ENCODE data around the gene GPR153. TPM values are rescaled to one million over a fixed set of nuclear protein-coding genes. Genes with fewer than 3 reads are reported as not detected.
A peak's percentile ranks its signal among the peaks of the same experiment; 100 is the strongest.

Gene GPR153
- total RNA-seq, 8 experiments from 2014 or later: 13.0 to 44.0 (median 15.3) TPM

- H3K4me1 ChIP-seq (replicated peaks in 1 of 2): peaks cover 98% of the 10 kb centered on the region in 2 donors
- ATAC-seq (replicated peaks in 6 of 8): no peak
- WGBS, 10 experiments: 50% methylated on average over 1 of the region's 9 CpGs; no CpG with 5 or more reads in 9 of the 10 experiments
- in situ Hi-C loops (cut with MboI; ENCODE audit: low pct_unique_long_range_greater_than_20kb in 2 of 9, low sequenced_read_pairs in 9 of 9, unreplicated experiment in 9 of 9): no loop called here
- H3K4me3 ChIP-seq: no peak overlapping the region
- peak overlapping the region; percentile 43 to 83 for H3K27ac ChIP-seq
These were observed 11.6 kb upstream of the GPR153 start for GRCh38 chr1:6272452-6272851.

GRCh38 chr1:6271554-6271953 lies 10.7 kb upstream of the GPR153 start:
- Histone ChIP-seq H3K4me3 (no peak overlapping the region), H3K4me1 (replicated peaks in 1 of 2) (peaks cover 89 to 91% of the 10 kb centered on the region in 2 donors), H3K27ac (peak overlapping the region; percentile 77 to 83)
- ATAC-seq (replicated peaks in 6 of 8): peak in 7 of 8 experiments; percentile 2 to 55 (median 44)
- in situ Hi-C loops (cut with MboI; ENCODE audit: low pct_unique_long_range_greater_than_20kb in 2 of 9, low sequenced_read_pairs in 9 of 9, unreplicated experiment in 9 of 9): no loop called here
- 0 to 80% (median 60%) methylated on average over 1 to 7 of the region's 12 CpGs; no CpG with 5 or more reads in 5 of the 10 experiments for WGBS, 10 experiments

GRCh38 chr1:6271006-6271405 lies 10.1 kb upstream of the GPR153 start:
- peak overlapping the region; percentile 77 to 83 for H3K27ac ChIP-seq
- no peak for ATAC-seq (replicated peaks in 6 of 8)
- in situ Hi-C loops (cut with MboI; ENCODE audit: low pct_unique_long_range_greater_than_20kb in 2 of 9, low sequenced_read_pairs in 9 of 9, unreplicated experiment in 9 of 9): no loop called here
- no peak overlapping the region for H3K4me3 ChIP-seq
- WGBS, 10 experiments: 0 to 79% (median 33%) methylated on average over 1 to 4 of the region's 4 CpGs; no CpG with 5 or more reads in 2 of the 10 experiments
- H3K4me1 ChIP-seq (replicated peaks in 1 of 2): peaks cover 86 to 89% of the 10 kb centered on the region in 2 donors

GRCh38 chr1:6270401-6270800 lies 9.5 kb upstream of the GPR153 start:
- ATAC-seq (replicated peaks in 6 of 8): no peak
- in situ Hi-C loops (cut with MboI; ENCODE audit: low pct_unique_long_range_greater_than_20kb in 2 of 9, low sequenced_read_pairs in 9 of 9, unreplicated experiment in 9 of 9): no loop called here
- no peak overlapping the region for H3K4me3 ChIP-seq
- H3K27ac ChIP-seq: peak overlapping the region; percentile 77 to 83
- H3K4me1 ChIP-seq (replicated peaks in 1 of 2): peaks cover 79 to 83% of the 10 kb centered on the region in 2 donors
- 82 to 86% (median 84%) methylated on average over 1 to 7 of the region's 8 CpGs; no CpG with 5 or more reads in 7 of the 10 experiments for WGBS, 10 experiments

- in situ Hi-C loops (cut with MboI; ENCODE audit: low pct_unique_long_range_greater_than_20kb in 2 of 9, low sequenced_read_pairs in 9 of 9, unreplicated experiment in 9 of 9): no loop called here
- 0 to 61% (median 40%) methylated on average over 1 to 18 of the region's 22 CpGs; no CpG with 5 or more reads in 5 of the 10 experiments for WGBS, 10 experiments
- Histone ChIP-seq H3K4me1 (replicated peaks in 1 of 2) (peaks cover 74 to 77% of the 10 kb centered on the region in 2 donors), H3K4me3 (no peak overlapping the region), H3K27ac (peak overlapping the region; percentile 77 to 83)
- peak; percentile 23 to 67 (median 54) for ATAC-seq (replicated peaks in 6 of 8)
These were observed 9.0 kb upstream of the GPR153 start for GRCh38 chr1:6269720-6270400.

- Histone ChIP-seq H3K27ac (peak overlapping the region; percentile 77 to 83), H3K4me3 (no peak overlapping the region), H3K4me1 (replicated peaks in 1 of 2) (peaks cover 74 to 75% of the 10 kb centered on the region in 2 donors)
- in situ Hi-C loops (cut with MboI; ENCODE audit: low pct_unique_long_range_greater_than_20kb in 2 of 9, low sequenced_read_pairs in 9 of 9, unreplicated experiment in 9 of 9): no loop called here
- no peak for ATAC-seq (replicated peaks in 6 of 8)
- WGBS, 10 experiments: 17 to 57% (median 50%) methylated on average over 3 to 7 of the region's 14 CpGs; no CpG with 5 or more reads in 7 of the 10 experiments
These were observed 8.4 kb upstream of the GPR153 start for GRCh38 chr1:6269296-6269695.

GRCh38 chr1:6268415-6268814 lies 7.5 kb upstream of the GPR153 start:
- H3K27ac ChIP-seq: peak overlapping the region in 1 of 2 donors; percentile 77
- H3K4me1 ChIP-seq (replicated peaks in 1 of 2): peaks cover 68% of the 10 kb centered on the region in 2 donors
- H3K4me3 ChIP-seq: no peak overlapping the region
- no peak for ATAC-seq (replicated peaks in 6 of 8)
- in situ Hi-C loops (cut with MboI; ENCODE audit: low pct_unique_long_range_greater_than_20kb in 2 of 9, low sequenced_read_pairs in 9 of 9, unreplicated experiment in 9 of 9): no loop called here
- WGBS, 10 experiments: 40 to 90% (median 63%) methylated on average over 1 to 11 of the region's 21 CpGs; no CpG with 5 or more reads in 4 of the 10 experiments

GRCh38 chr1:6267686-6268322 lies 6.9 kb upstream of the GPR153 start:
- Histone ChIP-seq H3K4me3 (no peak overlapping the region), H3K27ac (no peak overlapping the region), H3K4me1 (replicated peaks in 1 of 2) (peaks cover 62% of the 10 kb centered on the region in 2 donors)
- WGBS, 10 experiments: 23 to 80% (median 69%) methylated on average over 1 to 9 of the region's 12 CpGs; no CpG with 5 or more reads in 1 of the 10 experiments
- in situ Hi-C loops (cut with MboI; ENCODE audit: low pct_unique_long_range_greater_than_20kb in 2 of 9, low sequenced_read_pairs in 9 of 9, unreplicated experiment in 9 of 9): no loop called here
- no peak for ATAC-seq (replicated peaks in 6 of 8)

- WGBS, 10 experiments: 61 to 88% (median 71%) methylated on average over 3 to 9 of the region's 11 CpGs; no CpG with 5 or more reads in 6 of the 10 experiments
- in situ Hi-C loops (cut with MboI; ENCODE audit: low pct_unique_long_range_greater_than_20kb in 2 of 9, low sequenced_read_pairs in 9 of 9, unreplicated experiment in 9 of 9): no loop called here
- ATAC-seq (replicated peaks in 6 of 8): no peak
- Histone ChIP-seq H3K27ac (no peak overlapping the region), H3K4me1 (replicated peaks in 1 of 2) (peaks cover 59 to 60% of the 10 kb centered on the region in 2 donors), H3K4me3 (no peak overlapping the region)
These were observed 5.7 kb upstream of the GPR153 start for GRCh38 chr1:6266641-6267040.

GRCh38 chr1:6265151-6265550 lies 4.3 kb upstream of the GPR153 start:
- Histone ChIP-seq H3K4me3 (no peak overlapping the region), H3K4me1 (replicated peaks in 1 of 2) (peaks cover 50 to 51% of the 10 kb centered on the region in 2 donors), H3K27ac (no peak overlapping the region)
- WGBS, 10 experiments: 56 to 100% (median 81%) methylated on average over 1 to 7 of the region's 15 CpGs; no CpG with 5 or more reads in 4 of the 10 experiments
- in situ Hi-C loops (cut with MboI; ENCODE audit: low pct_unique_long_range_greater_than_20kb in 2 of 9, low sequenced_read_pairs in 9 of 9, unreplicated experiment in 9 of 9): no loop called here
- no peak for ATAC-seq (replicated peaks in 6 of 8)

- Histone ChIP-seq H3K4me1 (replicated peaks in 1 of 2) (peaks cover 41 to 43% of the 10 kb centered on the region in 2 donors), H3K4me3 (no peak overlapping the region), H3K27ac (no peak overlapping the region)
- 0 to 100% (median 98%) methylated on average over 1 to 3 of the region's 7 CpGs; no CpG with 5 or more reads in 6 of the 10 experiments for WGBS, 10 experiments
- in situ Hi-C loops (cut with MboI; ENCODE audit: low pct_unique_long_range_greater_than_20kb in 2 of 9, low sequenced_read_pairs in 9 of 9, unreplicated experiment in 9 of 9): no loop called here
- ATAC-seq (replicated peaks in 6 of 8): peak in 2 of 8 experiments; percentile 11 to 36
These were observed 2.8 kb upstream of the GPR153 start for GRCh38 chr1:6263716-6264115.

GRCh38 chr1:6262555-6263420 lies 1.9 kb upstream of the GPR153 start:
- in situ Hi-C loops (cut with MboI; ENCODE audit: low pct_unique_long_range_greater_than_20kb in 2 of 9, low sequenced_read_pairs in 9 of 9, unreplicated experiment in 9 of 9): no loop called here
- ATAC-seq (replicated peaks in 6 of 8): no peak
- WGBS, 10 experiments: 50 to 90% (median 84%) methylated on average over 1 to 10 of the region's 25 CpGs; no CpG with 5 or more reads in 5 of the 10 experiments
- H3K4me3 ChIP-seq: no peak overlapping the region
- peak overlapping the region in 1 of 2 donors; percentile 64 for H3K27ac ChIP-seq
- peaks cover 32 to 34% of the 10 kb centered on the region in 2 donors for H3K4me1 ChIP-seq (replicated peaks in 1 of 2)

Data from motor neuron (in vitro differentiated cells).